ENCODE data around the gene PTGER1. TPM values are rescaled to one million over a fixed set of nuclear protein-coding genes. Genes with fewer than 3 reads are reported as not detected.

Gene PTGER1
- total and polyA plus RNA-seq, 2 of the 4 experiments (the other 2 are of a cell fraction) = 0.54 to 0.60 TPM

DNA sequence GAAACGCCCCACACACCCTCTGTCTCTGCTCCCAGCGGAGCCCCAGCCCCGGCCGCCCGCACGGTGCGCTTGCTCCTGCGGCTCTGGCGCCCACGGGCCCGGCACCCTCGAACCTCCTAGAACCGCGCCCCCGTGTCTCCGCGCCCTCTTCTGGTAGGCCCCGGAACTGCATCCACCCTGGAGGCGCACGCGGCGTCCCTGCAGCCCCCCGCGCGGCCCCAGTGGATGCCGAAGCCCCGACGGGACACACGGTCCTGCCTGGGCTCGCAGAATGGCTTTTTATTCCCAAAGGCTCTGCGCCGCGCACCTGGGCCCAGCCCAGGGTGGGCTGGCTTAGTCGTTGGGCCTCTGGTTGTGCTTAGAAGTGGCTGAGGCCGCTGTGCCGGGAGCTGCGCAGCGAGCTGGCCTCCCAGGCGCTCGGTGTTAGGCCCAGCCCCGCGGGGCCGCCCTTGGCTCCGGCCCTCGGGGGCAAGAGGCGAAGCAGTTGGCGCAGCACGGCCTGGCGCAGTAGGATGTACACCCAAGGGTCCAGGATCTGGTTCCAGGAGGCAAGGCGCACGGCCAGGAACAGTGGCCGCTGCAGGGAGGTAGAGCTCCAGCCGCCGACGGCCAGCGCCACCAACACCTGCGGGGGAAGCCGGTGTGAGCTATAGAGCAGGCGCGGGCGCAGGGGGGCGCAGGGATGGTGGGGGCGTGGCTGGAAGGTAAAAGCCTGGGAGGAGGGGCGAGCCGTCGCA lies 2.8 kb downstream of the PTGER1 start:
- in situ Hi-C loops (cut with MboI; ENCODE audit: low sequenced_read_pairs) (loop anchor here (10.0 kb wide), 1 partner anchor 588 kb away; no protein-coding TSS in a partner anchor), intact Hi-C loops (cut with micrococcal nuclease) (no loop called here), dilution Hi-C loops (cut with HindIII; ENCODE audit: low sequenced_read_pairs, unreplicated experiment) (no loop called here)
- H3K27me3 ChIP-seq (ENCODE audit: control insufficient read depth, insufficient read depth, low read length) = no peaks in the 10 kb centered on the region
- POLR2A ChIA-PET (ENCODE audit: unreplicated experiment) = no interaction called here
- H4K20me1 ChIP-seq (ENCODE audit: insufficient read depth, low read length) = peaks cover 10% of the 10 kb centered on the region
- H2AFZ ChIP-seq (replicated peaks; ENCODE audit: low read length, poor library complexity) = peak overlapping the region; percentile 76
- no TSS peak for BruUV-seq (replicated peaks)
- CTCF ChIA-PET = no interaction called here
- H3K9me3 ChIP-seq (ENCODE audit: control insufficient read depth, insufficient read depth, low read length) = no peaks in the 10 kb centered on the region
- no peak overlapping the region for H2AK5ac ChIP-seq (ENCODE audit: low read depth, low read length)
- H3K4me1 ChIP-seq (ENCODE audit: control insufficient read depth, insufficient read depth, low read length) = peaks cover 25% of the 10 kb centered on the region
- peak; percentile 55 for ATAC-seq (ENCODE audit: low read depth)
- H4K5ac ChIP-seq (ENCODE audit: low read depth, low read length) = no peak overlapping the region
- peak; percentile 18 for DNase-seq
- H2AK9ac ChIP-seq (replicated peaks; ENCODE audit: low read depth, low read length, poor library complexity) = peak overlapping the region; percentile 55
- H3K18ac ChIP-seq (ENCODE audit: low read depth, low read length) = no peak overlapping the region
- H2BK15ac ChIP-seq (ENCODE audit: low read depth, low read length) = no peak overlapping the region
- H3K27ac ChIP-seq (ENCODE audit: insufficient read depth, low read length) = no peak overlapping the region
- no peak overlapping the region for H3K23ac ChIP-seq (ENCODE audit: low read depth, low read length)
- TF ChIP-seq NFE2L2 (IDR thresholded peaks at IDR 0.05; ENCODE audit: low read depth, low read length) (no peak), RCOR1 (IDR thresholded peaks at IDR 0.05; ENCODE audit: insufficient replicate concordance, low read length) (no peak), RAD21 (IDR thresholded peaks at IDR 0.05; ENCODE audit: low read length) (peak; percentile 51), MAZ (IDR thresholded peaks at IDR 0.05; ENCODE audit: borderline replicate concordance, low read depth, low read length) (no peak), SMC3 (IDR thresholded peaks at IDR 0.05; ENCODE audit: low read depth, low read length) (peak; percentile 43), CHD1 (IDR thresholded peaks at IDR 0.05; ENCODE audit: low read depth, low read length) (no peak), CEBPB (IDR thresholded peaks at IDR 0.05; ENCODE audit: low read depth, low read length) (no peak), MAFK (IDR thresholded peaks at IDR 0.05; ENCODE audit: low read depth, low read length) (no peak), POLR2A (IDR thresholded peaks at IDR 0.05; ENCODE audit: low read depth, low read length) (no peak)
- TF ChIP-seq, protein P1, sequence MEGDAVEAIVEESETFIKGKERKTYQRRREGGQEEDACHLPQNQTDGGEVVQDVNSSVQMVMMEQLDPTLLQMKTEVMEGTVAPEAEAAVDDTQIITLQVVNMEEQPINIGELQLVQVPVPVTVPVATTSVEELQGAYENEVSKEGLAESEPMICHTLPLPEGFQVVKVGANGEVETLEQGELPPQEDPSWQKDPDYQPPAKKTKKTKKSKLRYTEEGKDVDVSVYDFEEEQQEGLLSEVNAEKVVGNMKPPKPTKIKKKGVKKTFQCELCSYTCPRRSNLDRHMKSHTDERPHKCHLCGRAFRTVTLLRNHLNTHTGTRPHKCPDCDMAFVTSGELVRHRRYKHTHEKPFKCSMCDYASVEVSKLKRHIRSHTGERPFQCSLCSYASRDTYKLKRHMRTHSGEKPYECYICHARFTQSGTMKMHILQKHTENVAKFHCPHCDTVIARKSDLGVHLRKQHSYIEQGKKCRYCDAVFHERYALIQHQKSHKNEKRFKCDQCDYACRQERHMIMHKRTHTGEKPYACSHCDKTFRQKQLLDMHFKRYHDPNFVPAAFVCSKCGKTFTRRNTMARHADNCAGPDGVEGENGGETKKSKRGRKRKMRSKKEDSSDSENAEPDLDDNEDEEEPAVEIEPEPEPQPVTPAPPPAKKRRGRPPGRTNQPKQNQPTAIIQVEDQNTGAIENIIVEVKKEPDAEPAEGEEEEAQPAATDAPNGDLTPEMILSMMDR (conservative IDR thresholded peaks at IDR 0.05; ENCODE audit: low read depth, low read length) = peak; percentile 74
- TF ChIP-seq, protein P2, sequence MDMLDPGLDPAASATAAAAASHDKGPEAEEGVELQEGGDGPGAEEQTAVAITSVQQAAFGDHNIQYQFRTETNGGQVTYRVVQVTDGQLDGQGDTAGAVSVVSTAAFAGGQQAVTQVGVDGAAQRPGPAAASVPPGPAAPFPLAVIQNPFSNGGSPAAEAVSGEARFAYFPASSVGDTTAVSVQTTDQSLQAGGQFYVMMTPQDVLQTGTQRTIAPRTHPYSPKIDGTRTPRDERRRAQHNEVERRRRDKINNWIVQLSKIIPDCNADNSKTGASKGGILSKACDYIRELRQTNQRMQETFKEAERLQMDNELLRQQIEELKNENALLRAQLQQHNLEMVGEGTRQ (IDR thresholded peaks at IDR 0.05; ENCODE audit: low read depth, low read length) = no peak
- TF ChIP-seq, protein P3, sequence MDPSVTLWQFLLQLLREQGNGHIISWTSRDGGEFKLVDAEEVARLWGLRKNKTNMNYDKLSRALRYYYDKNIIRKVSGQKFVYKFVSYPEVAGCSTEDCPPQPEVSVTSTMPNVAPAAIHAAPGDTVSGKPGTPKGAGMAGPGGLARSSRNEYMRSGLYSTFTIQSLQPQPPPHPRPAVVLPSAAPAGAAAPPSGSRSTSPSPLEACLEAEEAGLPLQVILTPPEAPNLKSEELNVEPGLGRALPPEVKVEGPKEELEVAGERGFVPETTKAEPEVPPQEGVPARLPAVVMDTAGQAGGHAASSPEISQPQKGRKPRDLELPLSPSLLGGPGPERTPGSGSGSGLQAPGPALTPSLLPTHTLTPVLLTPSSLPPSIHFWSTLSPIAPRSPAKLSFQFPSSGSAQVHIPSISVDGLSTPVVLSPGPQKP (IDR thresholded peaks at IDR 0.05; ENCODE audit: borderline replicate concordance, low read depth, low read length) = no peak
- 42% methylated on average over 38 of the region's 66 CpGs; no CpG with 5 or more reads in 1 of the 2 experiments for WGBS, 2 experiments (ENCODE audit: extremely low coverage in 2 of 2, insufficient read length in 1 of 2)
- H3K9ac ChIP-seq (ENCODE audit: low read depth, low read length) = no peak overlapping the region
- no peak overlapping the region for H3K4me3 ChIP-seq (ENCODE audit: insufficient read depth, low read depth, low read length)
- no peak overlapping the region for H4K91ac ChIP-seq (ENCODE audit: insufficient read depth, low read depth, low read length)
- H2BK20ac ChIP-seq (ENCODE audit: low read depth, low read length) = no peak overlapping the region
- H4K8ac ChIP-seq (ENCODE audit: low read depth in 2 of 2, low read length in 2 of 2) = no peak overlapping the region
- peaks cover 24% of the 10 kb centered on the region for H3K36me3 ChIP-seq (ENCODE audit: control insufficient read depth, insufficient read depth, low read length)
- H3K79me1 ChIP-seq (ENCODE audit: low read depth in 1 of 2, low read length in 2 of 2) = peaks cover 0 to 19% of the 10 kb centered on the region in 2 experiments; a peak in 2 of 4 replicates
- H3K56ac ChIP-seq (ENCODE audit: extremely low read depth, insufficient read depth, low read length) = no peak overlapping the region
- no peak overlapping the region for H2BK5ac ChIP-seq (ENCODE audit: low read depth, low read length, poor library complexity, severe bottlenecking)
- no peak overlapping the region for H3K4me2 ChIP-seq (ENCODE audit: low read depth, low read length)
- no peak overlapping the region for H3K4ac ChIP-seq (ENCODE audit: low read depth, low read length)
- H3K14ac ChIP-seq (replicated peaks; ENCODE audit: low read depth, low read length) = no peak overlapping the region
- no peak overlapping the region for H2BK120ac ChIP-seq (ENCODE audit: low read depth, low read length)
- 0 out of 2 replicates have a peak, but pooled peaks cover 5% of the 10 kb centered on the region for H3K9me1 ChIP-seq (ENCODE audit: insufficient read depth, low read length)
